ENCODE data around the gene STMN3. TPM values are rescaled to one million over a fixed set of nuclear protein-coding genes. Genes with fewer than 3 reads are reported as not detected.

Gene STMN3
- total RNA-seq, 1 experiment from 2014 or later = 15.8 TPM

DNA sequence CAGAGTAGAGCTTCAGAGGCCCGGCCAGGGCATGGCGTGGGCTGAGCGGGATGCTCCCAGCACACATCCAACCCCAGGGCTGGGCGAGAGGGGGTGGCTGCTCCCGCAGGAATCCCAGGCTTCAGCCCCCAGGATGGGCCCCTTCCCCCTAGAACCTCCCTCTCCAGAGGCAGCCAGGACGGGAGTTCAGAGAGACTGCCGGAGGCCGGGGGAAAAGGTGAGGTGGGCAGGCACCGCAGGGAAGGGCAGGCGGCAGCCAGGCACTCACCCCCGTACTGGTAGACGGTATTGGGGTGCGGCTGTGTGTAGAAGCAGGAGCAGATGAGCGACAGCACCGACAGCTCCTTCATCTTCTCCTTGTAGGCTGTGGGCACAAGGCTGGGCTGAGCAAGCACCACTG lies 9.3 kb downstream of the STMN3 start:
- Histone ChIP-seq H3K27me3 (ENCODE audit: low read length) (no peaks in the 10 kb centered on the region), H3K36me3 (ENCODE audit: low read depth, low read length) (no peaks in the 10 kb centered on the region), H3K9me3 (ENCODE audit: low read length) (no peaks in the 10 kb centered on the region), H4K20me1 (ENCODE audit: low read length) (no peaks in the 10 kb centered on the region), H3K4me3 (ENCODE audit: low read length) (no peak overlapping the region), H2AFZ (ENCODE audit: low read length) (no peak overlapping the region), H3F3A (ENCODE audit: low read length, unreplicated experiment) (no peaks in the 10 kb centered on the region), H3K9me2 (replicated peaks; ENCODE audit: low read length) (no peaks in the 10 kb centered on the region), H3K4me2 (ENCODE audit: low read length) (no peak overlapping the region), H3K27ac (ENCODE audit: low read length) (no peak overlapping the region), H3K9ac (ENCODE audit: low read length) (no peak overlapping the region), H3K79me2 (ENCODE audit: low read length) (no peaks in the 10 kb centered on the region), H3K4me1 (ENCODE audit: insufficient read depth, low read length) (peaks cover 6% of the 10 kb centered on the region)
- CTCF ChIA-PET = no interaction called here
- TF ChIP-seq EZH2 (IDR thresholded peaks at IDR 0.05; ENCODE audit: low read length, unreplicated experiment) = no peak
- TF ChIP-seq, protein P1, sequence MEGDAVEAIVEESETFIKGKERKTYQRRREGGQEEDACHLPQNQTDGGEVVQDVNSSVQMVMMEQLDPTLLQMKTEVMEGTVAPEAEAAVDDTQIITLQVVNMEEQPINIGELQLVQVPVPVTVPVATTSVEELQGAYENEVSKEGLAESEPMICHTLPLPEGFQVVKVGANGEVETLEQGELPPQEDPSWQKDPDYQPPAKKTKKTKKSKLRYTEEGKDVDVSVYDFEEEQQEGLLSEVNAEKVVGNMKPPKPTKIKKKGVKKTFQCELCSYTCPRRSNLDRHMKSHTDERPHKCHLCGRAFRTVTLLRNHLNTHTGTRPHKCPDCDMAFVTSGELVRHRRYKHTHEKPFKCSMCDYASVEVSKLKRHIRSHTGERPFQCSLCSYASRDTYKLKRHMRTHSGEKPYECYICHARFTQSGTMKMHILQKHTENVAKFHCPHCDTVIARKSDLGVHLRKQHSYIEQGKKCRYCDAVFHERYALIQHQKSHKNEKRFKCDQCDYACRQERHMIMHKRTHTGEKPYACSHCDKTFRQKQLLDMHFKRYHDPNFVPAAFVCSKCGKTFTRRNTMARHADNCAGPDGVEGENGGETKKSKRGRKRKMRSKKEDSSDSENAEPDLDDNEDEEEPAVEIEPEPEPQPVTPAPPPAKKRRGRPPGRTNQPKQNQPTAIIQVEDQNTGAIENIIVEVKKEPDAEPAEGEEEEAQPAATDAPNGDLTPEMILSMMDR (conservative IDR thresholded peaks at IDR 0.05; ENCODE audit: low read depth, low read length) = no peak
- TF ChIP-seq EZH2phosphoT487 (IDR thresholded peaks at IDR 0.05; ENCODE audit: borderline replicate concordance, low read length) = no peak
- POLR2A ChIA-PET (ENCODE audit: unreplicated experiment) = no interaction called here
- intact Hi-C loops (cut with micrococcal nuclease) = loop anchor here (5.0 kb wide), 2 partner anchors 62 to 107 kb away; partner anchors contain the start of gene PTK6
- no peak for DNase-seq
- ATAC-seq = no peak
- BruUV-seq (replicated peaks) = no TSS peak

DNA sequence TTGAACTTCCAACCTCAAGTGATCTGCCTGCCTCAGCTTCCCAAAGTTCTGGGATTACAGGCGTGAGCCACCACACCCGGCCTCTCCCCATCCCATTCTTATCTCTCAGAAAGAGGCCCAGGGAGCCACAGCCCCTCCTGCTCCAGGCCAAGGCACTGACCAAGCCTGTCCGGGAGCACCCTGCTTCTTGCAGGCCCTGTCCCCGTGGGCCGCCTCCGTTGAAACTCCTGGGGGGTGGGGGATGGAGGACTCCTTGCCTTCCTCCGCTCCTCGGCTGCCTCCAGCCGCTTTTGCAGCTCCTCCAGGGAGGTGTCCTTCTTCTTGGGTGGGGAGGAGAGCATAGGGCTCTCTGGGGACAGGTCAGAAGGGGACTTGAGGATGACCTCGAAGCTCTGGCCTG lies 9.7 kb downstream of the STMN3 start:
- Histone ChIP-seq H3K9me3 (ENCODE audit: low read length) (no peaks in the 10 kb centered on the region), H3K36me3 (ENCODE audit: low read depth, low read length) (no peaks in the 10 kb centered on the region), H2AFZ (ENCODE audit: low read length) (no peak overlapping the region), H3K9me2 (replicated peaks; ENCODE audit: low read length) (no peaks in the 10 kb centered on the region), H3K4me2 (ENCODE audit: low read length) (no peak overlapping the region), H3K9ac (ENCODE audit: low read length) (no peak overlapping the region), H4K20me1 (ENCODE audit: low read length) (no peaks in the 10 kb centered on the region), H3K4me3 (ENCODE audit: low read length) (no peak overlapping the region), H3F3A (ENCODE audit: low read length, unreplicated experiment) (no peaks in the 10 kb centered on the region), H3K79me2 (ENCODE audit: low read length) (no peaks in the 10 kb centered on the region), H3K27ac (ENCODE audit: low read length) (no peak overlapping the region), H3K27me3 (ENCODE audit: low read length) (no peaks in the 10 kb centered on the region), H3K4me1 (ENCODE audit: insufficient read depth, low read length) (peaks cover 6% of the 10 kb centered on the region)
- BruUV-seq (replicated peaks) = no TSS peak
- ChIA-PET CTCF (no interaction called here), POLR2A (ENCODE audit: unreplicated experiment) (no interaction called here)
- ATAC-seq (no peak), DNase-seq (no peak)
- intact Hi-C loops (cut with micrococcal nuclease) = loop anchor here (5.0 kb wide), 2 partner anchors 61 to 106 kb away; partner anchors contain the start of gene PTK6
- TF ChIP-seq, protein P1 (conservative IDR thresholded peaks at IDR 0.05; ENCODE audit: low read depth, low read length) = no peak
- TF ChIP-seq EZH2phosphoT487 (IDR thresholded peaks at IDR 0.05; ENCODE audit: borderline replicate concordance, low read length) (no peak), EZH2 (IDR thresholded peaks at IDR 0.05; ENCODE audit: low read length, unreplicated experiment) (no peak)

DNA sequence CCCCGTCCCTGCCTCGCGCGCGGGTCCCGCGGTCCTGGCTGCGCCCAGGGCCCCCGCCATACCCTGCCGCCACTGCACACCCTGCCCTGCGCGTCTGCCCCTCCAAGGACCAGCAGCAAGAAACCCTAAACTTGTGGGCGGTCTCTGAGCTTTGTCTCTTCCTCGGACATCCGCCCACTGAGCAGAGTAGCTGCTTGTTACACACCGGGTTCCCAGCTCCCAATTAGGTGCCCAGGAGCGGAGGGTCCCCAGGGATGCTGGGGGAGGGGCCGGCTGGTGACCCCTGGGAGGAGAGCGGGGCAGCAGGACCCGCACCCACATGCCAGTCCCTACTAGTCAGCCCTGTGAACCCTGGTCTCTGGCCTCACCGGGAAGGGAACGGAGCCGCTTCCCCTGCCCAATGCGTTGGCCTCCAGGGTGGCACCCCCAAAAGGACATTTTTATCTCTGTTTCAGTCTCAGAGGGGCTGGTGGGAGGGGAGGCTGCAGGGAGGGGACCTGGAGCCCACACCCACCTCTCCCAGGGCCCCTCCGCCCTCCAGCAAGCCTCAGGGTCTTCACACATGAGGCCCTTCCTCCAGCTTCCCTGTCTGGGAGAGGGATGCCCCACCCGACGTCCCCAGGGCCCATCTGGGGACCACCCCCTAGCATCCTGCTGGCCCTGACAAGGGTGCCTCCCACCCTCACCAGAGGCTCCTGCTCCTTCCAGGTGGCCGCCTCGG lies 10.5 kb downstream of the STMN3 start:
- peaks cover 6% of the 10 kb centered on the region for H3K4me1 ChIP-seq (ENCODE audit: insufficient read depth, low read length)
- H3K36me3 ChIP-seq (ENCODE audit: low read depth, low read length) = no peaks in the 10 kb centered on the region
- DNase-seq = peak; percentile 16
- H3K9me2 ChIP-seq (replicated peaks; ENCODE audit: low read length) = no peaks in the 10 kb centered on the region
- H3K9me3 ChIP-seq (ENCODE audit: low read length) = no peaks in the 10 kb centered on the region
- H3K9ac ChIP-seq (ENCODE audit: low read length) = peak overlapping the region; percentile 69
- CTCF ChIA-PET = interaction anchor here (0.6 to 1.9 kb wide), 7 partner anchors 9 to 268 kb away, joined by 4 to 76 read pairs (median 5); partner anchors contain the start of genes GMEB2, PTK6 and RTEL1
- H3K79me2 ChIP-seq (ENCODE audit: low read length) = no peaks in the 10 kb centered on the region
- no peaks in the 10 kb centered on the region for H3F3A ChIP-seq (ENCODE audit: low read length, unreplicated experiment)
- 0 out of 2 replicates have a peak overlapping the region, but pooled peaks have one; percentile 18 for H3K27ac ChIP-seq (ENCODE audit: low read length)
- peak; percentile 36 for ATAC-seq
- H2AFZ ChIP-seq (ENCODE audit: low read length) = peak overlapping the region; percentile 68; the same call in 1 of the 2 replicates
- peak overlapping the region; percentile 90 for H3K4me2 ChIP-seq (ENCODE audit: low read length)
- no peaks in the 10 kb centered on the region for H4K20me1 ChIP-seq (ENCODE audit: low read length)
- POLR2A ChIA-PET (ENCODE audit: unreplicated experiment) = interaction anchor here (0.6 to 1.8 kb wide), 5 partner anchors 16 to 1681 kb away, joined by 3 to 15 read pairs (median 3); partner anchors contain the start of genes GMEB2, HELZ2 and SLC2A4RG
- TF ChIP-seq EZH2phosphoT487 (IDR thresholded peaks at IDR 0.05; ENCODE audit: borderline replicate concordance, low read length) = no peak
- TF ChIP-seq EZH2 (IDR thresholded peaks at IDR 0.05; ENCODE audit: low read length, unreplicated experiment) = no peak
- TF ChIP-seq, protein P1 (conservative IDR thresholded peaks at IDR 0.05; ENCODE audit: low read depth, low read length) = no peak
- BruUV-seq (replicated peaks) = TSS peak; percentile 39
- peak overlapping the region; percentile 66 for H3K4me3 ChIP-seq (ENCODE audit: low read length)
- H3K27me3 ChIP-seq (ENCODE audit: low read length) = no peaks in the 10 kb centered on the region
- intact Hi-C loops (cut with micrococcal nuclease) = loop anchor here (5.0 kb wide), 2 partner anchors 60 to 105 kb away; partner anchors contain the start of gene PTK6

Data from PC-3 (cell line).